ENCODE data around the gene MAML2.

DNA sequence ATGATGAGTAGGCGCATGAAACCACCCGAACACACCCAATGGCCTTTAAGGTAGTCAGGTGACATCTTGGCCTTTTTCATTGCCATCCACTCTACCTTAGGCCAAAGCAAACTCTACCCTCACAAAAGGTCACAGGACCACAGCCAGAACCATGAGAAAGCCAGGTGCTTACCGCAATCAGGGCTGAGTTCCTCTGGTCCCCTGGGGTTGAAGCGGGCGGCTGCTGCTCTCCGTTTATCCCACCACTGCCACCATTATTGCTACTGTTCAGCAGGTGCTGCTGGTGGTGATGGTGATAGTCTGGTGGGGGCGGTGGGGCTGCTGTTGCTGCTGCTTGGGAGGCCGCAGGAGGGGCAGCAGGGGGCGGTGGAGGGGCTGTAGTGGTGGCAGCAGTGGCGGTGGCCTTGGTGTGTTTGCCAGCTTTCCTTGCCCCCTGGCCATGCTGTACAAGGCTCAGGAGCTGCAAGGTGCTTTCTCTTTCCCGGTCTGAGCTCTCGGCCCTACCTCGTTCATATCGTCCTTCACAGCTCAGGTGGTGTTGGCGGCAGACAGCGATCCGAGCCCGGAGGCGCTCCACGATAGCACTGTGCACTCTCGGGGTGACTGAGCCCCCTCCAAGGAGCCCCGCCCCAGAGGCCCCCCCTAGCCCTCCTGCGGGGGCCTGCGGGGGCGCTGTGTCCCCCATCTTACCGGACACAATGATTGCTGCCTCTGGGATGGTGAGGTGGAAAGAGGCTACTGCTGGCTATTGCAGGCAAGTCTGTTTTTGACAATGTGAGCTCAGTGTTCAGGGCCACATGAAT is 1.6 kb downstream of the MAML2 start:
- TF ChIP-seq, protein P1, sequence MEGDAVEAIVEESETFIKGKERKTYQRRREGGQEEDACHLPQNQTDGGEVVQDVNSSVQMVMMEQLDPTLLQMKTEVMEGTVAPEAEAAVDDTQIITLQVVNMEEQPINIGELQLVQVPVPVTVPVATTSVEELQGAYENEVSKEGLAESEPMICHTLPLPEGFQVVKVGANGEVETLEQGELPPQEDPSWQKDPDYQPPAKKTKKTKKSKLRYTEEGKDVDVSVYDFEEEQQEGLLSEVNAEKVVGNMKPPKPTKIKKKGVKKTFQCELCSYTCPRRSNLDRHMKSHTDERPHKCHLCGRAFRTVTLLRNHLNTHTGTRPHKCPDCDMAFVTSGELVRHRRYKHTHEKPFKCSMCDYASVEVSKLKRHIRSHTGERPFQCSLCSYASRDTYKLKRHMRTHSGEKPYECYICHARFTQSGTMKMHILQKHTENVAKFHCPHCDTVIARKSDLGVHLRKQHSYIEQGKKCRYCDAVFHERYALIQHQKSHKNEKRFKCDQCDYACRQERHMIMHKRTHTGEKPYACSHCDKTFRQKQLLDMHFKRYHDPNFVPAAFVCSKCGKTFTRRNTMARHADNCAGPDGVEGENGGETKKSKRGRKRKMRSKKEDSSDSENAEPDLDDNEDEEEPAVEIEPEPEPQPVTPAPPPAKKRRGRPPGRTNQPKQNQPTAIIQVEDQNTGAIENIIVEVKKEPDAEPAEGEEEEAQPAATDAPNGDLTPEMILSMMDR (IDR thresholded peaks at IDR 0.05; ENCODE audit: low read depth, low read length, missing input control): peak; percentile 24
- TF ChIP-seq, protein P2, sequence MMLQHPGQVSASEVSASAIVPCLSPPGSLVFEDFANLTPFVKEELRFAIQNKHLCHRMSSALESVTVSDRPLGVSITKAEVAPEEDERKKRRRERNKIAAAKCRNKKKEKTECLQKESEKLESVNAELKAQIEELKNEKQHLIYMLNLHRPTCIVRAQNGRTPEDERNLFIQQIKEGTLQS (IDR thresholded peaks at IDR 0.05): no peak
- TF ChIP-seq YY1 (IDR thresholded peaks at IDR 0.05): no peak
- TF ChIP-seq, protein P3, sequence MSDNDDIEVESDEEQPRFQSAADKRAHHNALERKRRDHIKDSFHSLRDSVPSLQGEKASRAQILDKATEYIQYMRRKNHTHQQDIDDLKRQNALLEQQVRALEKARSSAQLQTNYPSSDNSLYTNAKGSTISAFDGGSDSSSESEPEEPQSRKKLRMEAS (IDR thresholded peaks at IDR 0.05): no peak
- TF ChIP-seq TAF1 (conservative IDR thresholded peaks at IDR 0.05): no peak
- peak; percentile 28 to 38 for TF ChIP-seq RAD21 (IDR thresholded peaks at IDR 0.05)
- TF ChIP-seq, protein P4, sequence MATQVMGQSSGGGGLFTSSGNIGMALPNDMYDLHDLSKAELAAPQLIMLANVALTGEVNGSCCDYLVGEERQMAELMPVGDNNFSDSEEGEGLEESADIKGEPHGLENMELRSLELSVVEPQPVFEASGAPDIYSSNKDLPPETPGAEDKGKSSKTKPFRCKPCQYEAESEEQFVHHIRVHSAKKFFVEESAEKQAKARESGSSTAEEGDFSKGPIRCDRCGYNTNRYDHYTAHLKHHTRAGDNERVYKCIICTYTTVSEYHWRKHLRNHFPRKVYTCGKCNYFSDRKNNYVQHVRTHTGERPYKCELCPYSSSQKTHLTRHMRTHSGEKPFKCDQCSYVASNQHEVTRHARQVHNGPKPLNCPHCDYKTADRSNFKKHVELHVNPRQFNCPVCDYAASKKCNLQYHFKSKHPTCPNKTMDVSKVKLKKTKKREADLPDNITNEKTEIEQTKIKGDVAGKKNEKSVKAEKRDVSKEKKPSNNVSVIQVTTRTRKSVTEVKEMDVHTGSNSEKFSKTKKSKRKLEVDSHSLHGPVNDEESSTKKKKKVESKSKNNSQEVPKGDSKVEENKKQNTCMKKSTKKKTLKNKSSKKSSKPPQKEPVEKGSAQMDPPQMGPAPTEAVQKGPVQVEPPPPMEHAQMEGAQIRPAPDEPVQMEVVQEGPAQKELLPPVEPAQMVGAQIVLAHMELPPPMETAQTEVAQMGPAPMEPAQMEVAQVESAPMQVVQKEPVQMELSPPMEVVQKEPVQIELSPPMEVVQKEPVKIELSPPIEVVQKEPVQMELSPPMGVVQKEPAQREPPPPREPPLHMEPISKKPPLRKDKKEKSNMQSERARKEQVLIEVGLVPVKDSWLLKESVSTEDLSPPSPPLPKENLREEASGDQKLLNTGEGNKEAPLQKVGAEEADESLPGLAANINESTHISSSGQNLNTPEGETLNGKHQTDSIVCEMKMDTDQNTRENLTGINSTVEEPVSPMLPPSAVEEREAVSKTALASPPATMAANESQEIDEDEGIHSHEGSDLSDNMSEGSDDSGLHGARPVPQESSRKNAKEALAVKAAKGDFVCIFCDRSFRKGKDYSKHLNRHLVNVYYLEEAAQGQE (IDR thresholded peaks at IDR 0.05): no peak

Measured in liver (tissue), 3 donors.